GM18873 (cell line): ENCODE results near the gene KIAA1328.

ENCODE experiments used
- ATAC-seq: cut with Tn5 transposase; IDR thresholded peaks from one replicate; pipeline ENCODE4 v1.9.1; 2021; ENCODE audit warnings: mild to moderate bottlenecking, moderate library complexity, moderate number of reproducible peaks; ENCODE audit not compliant: unreplicated experiment, low FRiP score

The KIAA1328 gene

DNA sequence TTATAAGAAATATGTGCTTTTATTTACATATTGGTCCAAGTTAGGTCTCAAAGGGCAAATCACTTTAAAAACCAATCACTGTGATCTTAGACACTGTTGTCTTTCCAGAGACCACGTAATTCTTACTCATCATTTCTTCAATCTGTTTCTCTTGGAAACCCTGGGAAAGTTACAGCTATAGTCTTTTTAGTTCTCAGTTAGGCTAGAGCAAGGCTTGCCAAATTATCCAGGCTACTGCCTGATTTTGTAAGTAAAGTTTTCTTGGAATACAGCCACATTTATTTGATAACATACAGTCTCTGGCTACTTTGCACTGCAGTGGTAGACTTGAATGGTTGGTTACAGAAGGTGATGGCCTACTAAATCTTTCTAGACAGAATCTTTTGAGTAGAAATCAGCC, 106.0 kb downstream of the KIAA1328 start:
- no peak for ATAC-seq

DNA sequence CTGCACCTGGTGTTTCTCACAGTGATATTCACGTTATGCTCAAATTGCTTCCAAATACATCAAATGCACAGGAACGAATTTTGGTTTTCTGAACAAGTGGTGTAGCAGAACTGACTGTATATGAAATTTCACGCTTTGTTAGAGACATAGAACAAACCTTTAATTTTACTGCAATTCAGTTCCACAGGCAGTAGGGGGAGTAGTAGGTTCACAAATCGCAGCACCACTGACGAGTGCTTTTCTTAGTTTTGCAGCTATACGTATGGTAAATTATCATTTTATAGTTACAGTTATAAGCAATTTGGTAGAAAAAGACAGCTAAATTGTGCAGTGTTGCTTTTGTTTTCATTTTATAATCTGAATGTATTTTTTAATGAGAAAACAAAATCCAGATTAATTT, 113.3 kb downstream of the KIAA1328 start:
- no peak for ATAC-seq

DNA sequence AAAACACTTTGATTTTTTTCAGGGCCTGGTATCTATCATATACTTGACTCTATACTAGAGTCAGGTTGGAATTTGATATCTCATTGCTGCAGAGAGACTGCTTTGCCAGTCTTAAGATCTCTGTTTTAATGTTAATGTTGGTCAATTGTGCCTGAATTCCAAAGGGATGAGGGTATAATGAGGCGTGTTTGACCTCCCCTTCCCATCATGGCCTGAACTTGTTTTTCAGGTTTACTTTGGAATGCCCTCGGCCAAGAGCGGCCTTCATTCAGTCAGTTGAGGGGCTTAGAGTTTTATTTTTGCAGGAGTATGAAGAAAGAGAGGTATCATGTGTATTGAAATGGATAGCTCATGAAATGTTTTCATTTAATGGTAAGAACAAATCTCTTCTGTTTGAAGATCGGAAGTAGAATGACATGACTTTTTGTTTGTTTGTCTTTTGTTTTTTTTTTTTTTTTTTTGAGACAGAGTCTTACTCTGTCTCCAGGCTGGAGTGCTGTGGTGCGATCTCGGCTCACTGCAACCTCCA, 119.0 kb downstream of the KIAA1328 start:
- no peak for ATAC-seq

DNA sequence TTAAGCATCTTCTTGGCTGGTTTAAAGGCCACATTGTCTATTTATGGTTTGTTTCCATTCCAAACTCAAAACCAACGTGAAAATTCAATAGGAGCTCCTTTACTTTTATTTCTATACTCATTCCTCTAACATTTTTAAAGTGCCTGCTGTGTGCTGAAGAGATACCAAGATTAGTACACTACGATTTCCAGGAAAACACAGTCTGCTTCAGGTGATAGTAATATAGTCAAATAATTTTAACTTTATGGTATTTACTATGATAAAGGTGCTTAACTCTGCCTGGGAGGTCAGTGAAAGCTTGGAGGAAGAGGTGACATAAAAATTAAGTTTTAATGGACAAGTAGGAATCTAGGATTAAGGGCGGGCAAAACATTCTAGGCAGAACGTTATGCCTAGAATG, 121.4 kb downstream of the KIAA1328 start:
- no peak for ATAC-seq

DNA sequence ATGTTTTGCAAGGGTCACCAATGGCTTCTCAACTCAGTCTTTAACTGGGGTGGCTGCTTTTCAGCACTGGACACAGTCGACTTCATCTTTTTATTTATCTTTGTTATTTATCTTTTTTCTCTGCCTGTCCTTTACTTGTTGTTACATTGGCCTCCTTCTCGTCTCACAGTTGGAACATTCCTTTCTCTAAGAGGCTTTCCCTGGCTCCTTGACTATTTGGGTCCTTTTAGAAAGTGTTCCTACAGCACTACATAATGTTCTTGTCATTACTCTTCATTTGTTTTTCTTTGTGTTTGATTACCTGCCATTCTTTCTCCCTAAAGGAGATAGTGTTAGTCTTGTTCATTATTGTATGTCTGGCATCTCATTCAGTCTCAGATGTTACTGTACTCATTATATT, 122.0 kb downstream of the KIAA1328 start:
- no peak for ATAC-seq

DNA sequence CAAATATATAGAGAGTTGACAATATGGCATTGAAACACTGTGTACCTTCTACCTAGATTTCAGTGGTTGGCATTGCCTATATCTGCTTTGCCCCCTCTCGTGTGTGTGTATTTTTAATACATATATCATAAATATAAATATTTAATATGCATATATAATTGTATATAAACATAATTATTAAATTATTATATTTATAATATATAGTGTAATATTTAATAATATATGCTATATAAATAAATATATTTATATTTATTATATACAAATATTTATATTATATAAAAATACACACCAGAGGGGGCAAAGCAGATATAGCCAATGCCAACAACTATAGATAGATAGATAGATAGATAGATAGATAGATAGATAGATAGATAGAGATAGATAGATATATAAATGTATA, 124.1 kb downstream of the KIAA1328 start:
- no peak for ATAC-seq

DNA sequence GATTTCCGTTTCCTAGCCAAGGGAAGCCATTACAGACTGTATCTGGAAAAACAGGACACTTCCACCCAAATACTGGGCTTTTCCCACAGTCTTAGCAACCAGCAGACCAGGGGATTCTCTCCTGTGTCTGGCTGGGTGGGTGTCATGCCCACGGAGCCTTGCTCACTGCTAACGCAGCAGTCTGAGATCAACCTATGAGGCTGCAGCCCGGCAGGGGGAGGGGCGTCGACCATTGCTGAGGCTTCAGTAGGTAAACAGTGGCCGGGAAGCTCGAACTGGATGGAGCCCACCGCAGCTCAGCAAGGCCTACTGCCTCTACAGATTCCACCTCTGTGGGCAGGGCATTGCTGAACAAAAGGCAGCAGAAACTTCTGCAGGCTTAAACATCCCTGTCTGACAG, 131.1 kb downstream of the KIAA1328 start:
- no peak for ATAC-seq

DNA sequence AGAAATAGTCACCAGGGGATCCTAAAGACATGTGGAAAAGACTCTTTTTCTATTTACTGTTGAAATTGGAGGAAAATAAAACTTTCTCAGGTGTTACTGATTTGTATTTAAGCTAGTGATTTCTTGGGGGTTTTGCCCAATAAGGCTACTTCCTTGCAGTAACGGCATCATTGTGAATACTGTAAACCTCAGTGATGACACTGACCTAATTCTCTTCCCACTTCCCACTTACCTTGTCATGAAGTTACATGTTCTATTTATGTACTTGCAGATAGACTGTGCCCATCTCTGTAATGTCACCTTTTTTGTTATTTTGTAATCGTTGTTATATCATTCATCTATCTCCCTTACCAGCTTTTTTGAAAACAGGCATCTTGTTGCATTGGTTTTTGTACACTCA, 134.5 kb downstream of the KIAA1328 start:
- no peak for ATAC-seq

DNA sequence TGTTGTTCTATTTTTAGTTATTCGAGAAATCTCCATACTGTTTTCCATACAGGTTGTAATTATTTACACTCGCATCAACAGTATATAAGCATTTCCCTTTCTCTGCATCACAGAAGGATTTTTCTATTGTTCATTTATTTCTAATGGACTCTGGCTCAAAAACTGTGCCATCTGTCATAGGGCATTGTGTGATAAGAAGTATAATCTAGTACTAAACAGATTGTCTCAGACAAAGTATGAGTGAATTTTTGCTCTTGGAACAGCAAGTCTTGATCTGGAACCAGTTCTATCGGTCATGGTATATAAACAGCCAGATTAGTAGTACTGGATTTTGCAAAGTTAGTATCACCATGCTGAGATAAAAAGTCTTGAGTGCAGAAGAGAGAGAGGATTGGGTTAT, 145.8 kb downstream of the KIAA1328 start:
- ATAC-seq = no peak

DNA sequence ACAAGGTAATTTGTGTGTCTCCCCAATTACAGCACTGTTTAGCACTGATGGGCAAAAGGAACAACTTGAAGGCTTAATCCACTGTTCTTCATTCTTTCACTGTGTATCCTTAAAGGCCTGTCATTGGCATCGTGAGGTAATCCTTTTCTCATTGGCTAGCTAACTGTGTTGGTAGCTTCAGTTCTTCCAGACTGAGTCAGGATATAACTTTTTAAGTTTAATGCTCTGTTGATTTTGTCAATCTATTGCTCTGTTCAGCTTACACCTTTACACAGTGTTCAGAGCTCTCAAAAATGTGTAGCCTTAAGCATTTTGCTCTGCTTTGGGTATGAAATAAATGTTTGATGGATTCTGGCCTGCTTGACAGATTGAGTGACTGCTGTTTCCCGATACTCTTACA, 148.2 kb downstream of the KIAA1328 start:
- no peak for ATAC-seq

DNA sequence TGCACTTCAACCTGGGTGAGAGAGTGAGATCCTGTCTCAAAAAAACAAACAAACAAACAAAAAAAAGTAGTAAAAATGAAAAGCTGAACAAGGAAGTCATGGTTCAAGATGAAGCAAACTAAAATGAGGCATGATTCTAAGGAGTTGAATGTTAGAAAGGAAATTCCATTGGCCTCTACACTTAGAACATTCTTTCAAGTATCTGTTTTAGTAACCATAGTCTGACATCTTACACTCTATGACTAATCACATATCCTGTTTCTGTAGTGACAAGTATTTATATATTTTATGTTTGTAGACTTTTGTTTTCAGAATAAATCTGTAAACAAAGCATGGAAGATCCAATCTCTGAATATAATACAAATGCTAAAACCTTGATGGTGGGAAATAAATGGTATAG, 164.1 kb downstream of the KIAA1328 start:
- ATAC-seq = no peak

DNA sequence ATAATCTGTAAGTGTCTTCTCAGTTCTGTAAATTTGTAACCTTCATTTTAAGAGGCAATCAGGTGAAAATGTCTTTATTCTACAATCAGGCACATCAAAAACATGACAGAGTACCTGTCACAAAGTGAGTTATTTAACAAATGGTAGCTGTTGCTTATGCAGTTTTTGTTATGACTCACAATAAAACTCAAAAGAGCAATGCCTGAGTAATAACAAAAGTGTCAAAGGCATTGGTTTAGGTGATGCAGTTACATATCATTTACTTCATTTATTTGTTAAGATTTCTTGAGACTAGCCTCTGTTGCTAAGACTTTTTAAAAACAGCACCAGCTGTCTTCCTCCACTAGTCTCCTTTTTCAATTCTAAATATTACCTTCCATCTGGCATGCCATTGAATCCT, 177.8 kb downstream of the KIAA1328 start:
- peak; percentile 94 for ATAC-seq

DNA sequence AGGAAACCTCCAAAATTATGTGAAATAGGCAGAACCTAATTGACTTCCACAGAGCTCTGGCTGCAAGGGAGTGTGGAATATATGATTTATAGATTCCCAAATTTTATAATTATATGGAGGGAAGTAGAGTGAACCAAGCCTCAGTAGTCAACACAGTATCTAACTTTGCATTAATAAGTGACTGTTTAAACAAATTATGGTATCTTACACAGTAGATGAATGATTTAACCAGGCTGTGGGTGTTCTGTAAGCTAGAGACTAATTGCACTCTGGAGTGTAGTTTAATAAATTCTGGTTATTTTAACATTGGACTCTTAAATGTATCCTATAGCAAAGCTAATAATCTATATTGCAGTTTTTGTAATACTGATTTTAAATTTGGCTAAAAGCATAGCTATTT, 183.5 kb downstream of the KIAA1328 start:
- ATAC-seq = no peak

DNA sequence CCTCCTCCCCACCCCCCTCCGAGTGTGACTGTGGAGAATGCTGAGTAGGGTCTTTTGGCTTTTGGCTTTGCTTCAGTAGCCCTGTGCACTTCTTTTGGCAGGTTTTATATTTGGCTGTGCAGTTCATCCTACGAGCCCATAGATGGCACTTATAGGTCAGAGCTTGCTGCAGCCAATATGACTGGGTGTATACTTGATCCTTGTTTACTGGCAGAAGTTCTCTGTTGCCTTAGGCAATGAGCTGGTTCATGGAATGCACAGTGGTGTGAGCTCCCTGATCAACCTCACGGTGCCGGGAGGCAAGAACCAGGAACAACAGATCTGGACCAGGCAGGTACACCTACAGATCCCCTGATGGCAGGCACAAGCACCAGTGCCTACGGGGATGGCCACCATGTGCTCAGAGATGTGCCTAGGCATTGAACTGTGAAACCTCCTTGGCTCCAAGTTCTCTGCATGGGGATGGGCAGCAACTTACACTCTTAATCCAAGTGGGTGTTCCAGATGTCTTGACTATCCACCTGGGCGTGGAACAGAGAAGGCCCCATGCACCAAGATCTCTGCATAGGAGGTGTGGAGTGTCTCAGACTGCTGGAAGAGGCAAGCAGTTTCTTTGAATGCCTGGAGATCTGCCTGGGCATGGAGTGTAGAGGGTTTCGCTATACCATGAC, 190.4 kb downstream of the KIAA1328 start:
- ATAC-seq = no peak

DNA sequence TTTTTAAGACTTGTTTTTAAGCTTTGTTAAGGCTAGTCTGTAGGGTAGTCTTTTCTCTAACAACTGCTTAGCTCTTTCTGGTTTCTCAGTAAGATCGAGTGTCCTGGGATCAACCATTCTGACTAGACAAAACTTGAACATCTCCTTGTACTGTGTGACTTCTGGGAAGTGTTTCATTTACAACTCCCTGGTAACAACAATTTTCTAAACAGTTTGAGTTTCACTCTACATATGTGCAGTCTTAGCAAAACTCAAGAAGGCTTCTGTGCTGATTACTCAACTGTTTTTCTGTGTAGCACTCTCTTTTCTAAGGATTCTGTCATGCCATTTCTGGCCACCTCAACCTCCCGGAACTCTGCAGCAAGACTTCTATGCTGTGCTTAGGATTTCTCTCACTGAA, 204.5 kb downstream of the KIAA1328 start:
- ATAC-seq = no peak

DNA sequence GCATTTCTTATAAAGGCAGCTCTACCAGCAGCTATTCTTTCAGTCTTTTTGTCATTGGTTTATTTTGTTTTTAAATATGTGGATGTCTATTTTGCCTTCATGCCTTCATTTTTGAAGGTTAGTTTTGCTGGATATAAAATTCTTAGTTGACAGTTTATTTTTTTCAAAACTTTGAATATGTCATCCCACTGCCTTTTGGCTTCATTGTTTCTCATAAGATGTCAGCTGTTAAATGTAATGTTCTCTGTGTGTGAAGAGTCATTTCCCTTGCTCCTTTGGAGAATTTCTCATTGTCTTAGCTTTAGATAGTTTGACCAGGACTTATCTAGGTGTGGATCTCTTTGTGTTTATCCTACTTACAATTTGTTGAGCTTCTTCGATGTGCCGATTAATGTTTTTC, 213.5 kb downstream of the KIAA1328 start:
- no peak for ATAC-seq

DNA sequence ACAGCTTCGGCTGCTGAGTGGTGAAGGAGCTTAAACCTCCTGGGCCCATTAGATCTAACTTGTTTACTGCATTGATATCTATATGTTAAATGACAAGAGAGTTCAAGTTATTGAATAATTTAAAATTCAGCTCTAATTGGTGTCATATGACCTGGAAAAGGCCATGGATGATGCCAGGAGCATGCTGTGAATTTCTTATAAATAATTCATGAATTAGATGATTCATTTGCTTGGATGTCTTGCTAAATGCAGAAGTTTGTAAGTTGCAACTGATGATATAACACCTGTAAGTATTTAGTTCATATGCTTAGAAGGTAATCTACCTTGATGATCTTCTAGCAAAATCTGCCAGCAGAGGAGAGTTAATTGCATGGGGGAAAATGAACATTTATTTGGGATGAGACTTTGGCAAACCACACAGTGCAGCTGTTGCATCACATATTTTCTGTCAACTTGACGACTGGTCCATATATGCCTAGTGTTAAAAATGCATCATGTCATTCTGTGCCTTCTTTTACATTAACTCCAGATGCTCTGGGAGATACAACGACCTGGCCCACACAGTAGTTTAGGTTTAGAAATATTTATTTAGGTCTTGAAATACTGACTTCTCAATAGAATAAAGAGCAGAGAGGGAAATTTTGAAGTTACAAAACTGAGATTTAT, 226.3 kb downstream of the KIAA1328 start:
- no peak for ATAC-seq

DNA sequence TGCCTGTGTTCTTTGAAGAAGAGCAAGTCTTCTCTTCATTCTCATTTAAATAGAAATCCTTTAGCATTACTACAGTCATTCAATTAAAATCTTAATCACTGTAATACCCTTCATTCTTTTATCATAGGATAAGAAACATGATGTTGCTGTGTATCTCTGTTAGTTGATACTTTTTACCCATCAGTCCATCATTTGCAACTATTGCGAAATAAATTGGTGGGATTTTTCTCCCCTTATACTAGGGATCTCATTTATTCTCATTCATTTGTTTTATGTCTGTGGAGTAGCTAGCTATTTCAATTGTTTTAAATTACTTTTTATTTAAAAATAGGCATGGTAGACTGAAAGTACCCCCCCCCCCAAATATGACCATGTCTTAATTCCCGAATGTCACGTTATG, 235.3 kb downstream of the KIAA1328 start:
- no peak for ATAC-seq

DNA sequence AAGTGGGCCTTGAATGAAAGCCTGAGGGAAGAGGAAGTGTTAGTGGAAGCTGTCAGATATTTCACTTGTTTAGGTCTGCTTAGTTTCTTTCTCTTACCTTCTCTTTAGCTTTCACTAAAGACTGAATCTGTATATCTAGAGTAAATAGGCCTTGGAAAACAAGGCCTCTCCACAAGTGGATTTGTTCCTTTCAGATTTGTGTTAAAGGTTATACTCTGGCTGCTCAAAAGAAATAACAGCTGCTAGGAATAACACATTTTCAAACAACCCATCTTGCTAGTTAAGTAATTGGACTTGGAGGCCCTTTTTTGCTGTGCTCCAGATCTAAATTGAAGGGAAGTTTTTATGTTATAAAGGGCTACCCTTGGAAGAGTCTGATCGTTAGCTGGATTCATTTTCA, 236.3 kb downstream of the KIAA1328 start:
- no peak for ATAC-seq

DNA sequence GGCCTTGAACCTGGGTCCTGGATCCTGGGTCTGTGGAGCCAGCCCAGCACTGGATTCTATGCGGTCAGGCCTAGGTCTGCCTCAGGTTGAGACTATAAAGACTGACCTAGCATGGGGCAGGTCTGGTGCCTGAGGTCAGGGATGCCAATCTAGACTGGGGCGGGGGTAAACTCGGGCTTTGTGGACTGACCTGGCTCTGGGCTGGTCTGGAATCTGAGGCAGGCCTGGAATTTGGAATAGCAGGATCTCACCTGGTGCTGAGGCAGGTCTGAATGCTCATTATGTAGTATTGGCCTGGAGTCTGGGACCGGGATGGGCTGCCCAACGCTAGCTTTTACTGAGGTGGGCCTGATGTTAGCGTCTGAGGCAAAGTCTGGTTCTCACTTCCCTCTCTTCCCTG, 256.0 kb downstream of the KIAA1328 start:
- ATAC-seq = no peak

DNA sequence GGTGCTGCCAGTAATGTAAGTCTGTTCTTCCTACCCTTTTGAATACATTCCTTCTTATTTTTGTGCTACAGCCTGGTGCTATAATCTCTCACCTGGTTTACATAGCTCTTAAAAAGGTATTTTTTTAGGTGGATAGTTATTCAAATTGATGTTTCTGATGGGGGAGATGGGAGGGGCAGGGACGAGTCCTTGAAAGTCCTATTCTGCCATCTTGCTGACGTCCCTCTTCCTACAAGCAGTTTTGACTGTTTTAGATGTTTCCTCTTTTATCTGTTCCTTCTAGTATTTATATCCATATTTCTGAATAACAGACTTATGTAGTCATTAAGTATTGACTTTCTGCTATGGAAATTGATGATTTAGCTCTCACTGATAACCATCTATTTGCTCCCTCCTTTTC, 256.4 kb downstream of the KIAA1328 start:
- ATAC-seq = no peak
